Measurements from ENCODE around the gene WDR82. TPM values are rescaled to one million over a fixed set of nuclear protein-coding genes. Genes with fewer than 3 reads are reported as not detected.
A peak's percentile ranks its signal among the peaks of the same experiment; 100 is the strongest.

The WDR82 gene
- total RNA-seq, 1 donor: 58.3 TPM

DNA sequence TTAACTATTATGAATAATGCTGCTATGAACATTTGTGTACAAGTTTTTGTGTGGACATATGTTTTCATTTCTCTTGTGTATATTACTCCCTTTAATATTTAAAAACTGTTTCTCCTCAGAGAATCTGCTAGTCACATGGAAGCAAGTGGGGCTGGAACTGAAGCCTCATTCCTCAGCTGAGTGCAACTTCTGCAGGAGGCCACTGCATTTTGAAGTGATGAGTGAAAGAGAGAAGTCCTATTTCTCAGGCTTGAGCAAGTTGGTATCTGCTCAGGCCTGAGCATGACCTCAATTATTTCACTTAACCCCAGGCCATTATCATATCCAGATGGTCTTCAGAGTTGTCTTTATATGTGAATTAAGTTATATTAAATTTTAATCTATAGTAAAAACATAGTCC is 64.5 kb downstream of the WDR82 start:
- Histone ChIP-seq H3K79me2 (ENCODE audit: insufficient read depth, low read length) (no peaks in the 10 kb centered on the region), H3K4me3 (ENCODE audit: insufficient read depth, low read length) (no peak overlapping the region), H3K9me3 (ENCODE audit: low read depth, low read length) (no peaks in the 10 kb centered on the region), H3K4me2 (ENCODE audit: insufficient read depth, low read length) (no peak overlapping the region), H3K36me3 (ENCODE audit: insufficient read depth, low read length) (peaks cover 64% of the 10 kb centered on the region), H3K27ac (ENCODE audit: low read depth, low read length) (no peak overlapping the region), H3K27me3 (ENCODE audit: insufficient read depth, low read length) (no peaks in the 10 kb centered on the region), H3K4me1 (ENCODE audit: insufficient read depth, low read length) (peaks cover 9% of the 10 kb centered on the region), H2AFZ (ENCODE audit: low read length) (no peak overlapping the region), H4K20me1 (ENCODE audit: insufficient read depth, low read length) (peaks cover 3% of the 10 kb centered on the region)
- TF ChIP-seq, protein P1, sequence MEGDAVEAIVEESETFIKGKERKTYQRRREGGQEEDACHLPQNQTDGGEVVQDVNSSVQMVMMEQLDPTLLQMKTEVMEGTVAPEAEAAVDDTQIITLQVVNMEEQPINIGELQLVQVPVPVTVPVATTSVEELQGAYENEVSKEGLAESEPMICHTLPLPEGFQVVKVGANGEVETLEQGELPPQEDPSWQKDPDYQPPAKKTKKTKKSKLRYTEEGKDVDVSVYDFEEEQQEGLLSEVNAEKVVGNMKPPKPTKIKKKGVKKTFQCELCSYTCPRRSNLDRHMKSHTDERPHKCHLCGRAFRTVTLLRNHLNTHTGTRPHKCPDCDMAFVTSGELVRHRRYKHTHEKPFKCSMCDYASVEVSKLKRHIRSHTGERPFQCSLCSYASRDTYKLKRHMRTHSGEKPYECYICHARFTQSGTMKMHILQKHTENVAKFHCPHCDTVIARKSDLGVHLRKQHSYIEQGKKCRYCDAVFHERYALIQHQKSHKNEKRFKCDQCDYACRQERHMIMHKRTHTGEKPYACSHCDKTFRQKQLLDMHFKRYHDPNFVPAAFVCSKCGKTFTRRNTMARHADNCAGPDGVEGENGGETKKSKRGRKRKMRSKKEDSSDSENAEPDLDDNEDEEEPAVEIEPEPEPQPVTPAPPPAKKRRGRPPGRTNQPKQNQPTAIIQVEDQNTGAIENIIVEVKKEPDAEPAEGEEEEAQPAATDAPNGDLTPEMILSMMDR (IDR thresholded peaks at IDR 0.05; ENCODE audit: extremely low read depth, low read depth, low read length): no peak
- DNase-seq (ENCODE audit: insufficient read length, low spot score, missing footprints): no peak

DNA sequence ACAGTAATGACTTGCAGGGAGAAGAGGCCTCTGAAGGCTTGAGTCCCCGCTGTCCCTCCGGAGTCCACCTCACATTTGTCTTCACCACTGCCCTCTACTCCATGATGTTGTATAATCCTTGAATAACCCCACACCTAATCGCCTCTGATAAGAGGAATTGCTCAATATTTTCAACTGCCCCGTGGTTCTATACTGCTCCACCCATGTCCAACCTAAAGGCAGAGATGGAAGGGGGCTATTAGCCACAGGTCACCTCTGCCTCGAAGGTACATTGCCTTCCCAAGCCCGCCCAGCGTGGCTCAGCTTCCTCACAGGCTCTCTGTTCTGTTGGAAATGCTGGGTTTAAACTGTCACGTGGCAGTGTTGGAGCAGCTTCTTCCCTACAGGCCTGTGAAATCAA is 65.4 kb downstream of the WDR82 start:
- TF ChIP-seq, protein P1 (IDR thresholded peaks at IDR 0.05; ENCODE audit: extremely low read depth, low read depth, low read length): no peak
- Histone ChIP-seq H3K4me1 (ENCODE audit: insufficient read depth, low read length) (peaks cover 9% of the 10 kb centered on the region), H2AFZ (ENCODE audit: low read length) (no peak overlapping the region), H3K4me2 (ENCODE audit: insufficient read depth, low read length) (no peak overlapping the region), H4K20me1 (ENCODE audit: insufficient read depth, low read length) (peaks cover 3% of the 10 kb centered on the region), H3K4me3 (ENCODE audit: insufficient read depth, low read length) (no peak overlapping the region), H3K27ac (ENCODE audit: low read depth, low read length) (no peak overlapping the region), H3K36me3 (ENCODE audit: insufficient read depth, low read length) (peaks cover 73% of the 10 kb centered on the region), H3K79me2 (ENCODE audit: insufficient read depth, low read length) (no peaks in the 10 kb centered on the region), H3K27me3 (ENCODE audit: insufficient read depth, low read length) (no peaks in the 10 kb centered on the region), H3K9me3 (ENCODE audit: low read depth, low read length) (no peaks in the 10 kb centered on the region)
- DNase-seq (ENCODE audit: insufficient read length, low spot score, missing footprints): peak; percentile 27

DNA sequence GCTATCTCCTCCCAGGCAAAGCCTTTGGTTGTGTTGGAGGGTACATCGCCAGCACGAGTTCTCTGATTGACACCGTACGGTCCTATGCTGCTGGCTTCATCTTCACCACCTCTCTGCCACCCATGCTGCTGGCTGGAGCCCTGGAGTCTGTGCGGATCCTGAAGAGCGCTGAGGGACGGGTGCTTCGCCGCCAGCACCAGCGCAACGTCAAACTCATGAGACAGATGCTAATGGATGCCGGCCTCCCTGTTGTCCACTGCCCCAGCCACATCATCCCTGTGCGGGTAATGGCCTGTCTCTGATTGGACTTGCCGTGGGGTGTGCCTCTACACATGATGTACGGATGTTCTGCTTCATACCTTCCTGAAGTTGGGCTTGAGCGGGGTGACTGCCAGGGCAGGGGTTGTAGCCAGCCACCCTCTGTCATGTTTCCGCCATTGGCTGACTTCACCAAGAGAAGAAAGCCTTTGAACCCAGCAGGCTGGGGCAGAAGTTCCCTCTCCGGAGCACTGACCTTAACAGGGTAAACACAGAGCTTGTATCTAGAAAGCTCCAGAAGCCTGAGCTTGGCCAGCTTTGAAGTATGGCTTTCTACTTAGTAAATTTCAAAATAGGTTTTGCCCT is 67.1 kb downstream of the WDR82 start:
- Histone ChIP-seq H3K4me1 (ENCODE audit: insufficient read depth, low read length) (no peaks in the 10 kb centered on the region), H3K36me3 (ENCODE audit: insufficient read depth, low read length) (peaks cover 85% of the 10 kb centered on the region), H3K4me3 (ENCODE audit: insufficient read depth, low read length) (no peak overlapping the region), H4K20me1 (ENCODE audit: insufficient read depth, low read length) (peaks cover 6% of the 10 kb centered on the region), H3K27ac (ENCODE audit: low read depth, low read length) (no peak overlapping the region), H3K79me2 (ENCODE audit: insufficient read depth, low read length) (no peaks in the 10 kb centered on the region), H3K4me2 (ENCODE audit: insufficient read depth, low read length) (no peak overlapping the region), H3K9me3 (ENCODE audit: low read depth, low read length) (no peaks in the 10 kb centered on the region), H2AFZ (ENCODE audit: low read length) (no peak overlapping the region), H3K27me3 (ENCODE audit: insufficient read depth, low read length) (no peaks in the 10 kb centered on the region)
- peak; percentile 57 for DNase-seq (ENCODE audit: insufficient read length, low spot score, missing footprints)
- TF ChIP-seq, protein P1 (IDR thresholded peaks at IDR 0.05; ENCODE audit: extremely low read depth, low read depth, low read length): no peak

DNA sequence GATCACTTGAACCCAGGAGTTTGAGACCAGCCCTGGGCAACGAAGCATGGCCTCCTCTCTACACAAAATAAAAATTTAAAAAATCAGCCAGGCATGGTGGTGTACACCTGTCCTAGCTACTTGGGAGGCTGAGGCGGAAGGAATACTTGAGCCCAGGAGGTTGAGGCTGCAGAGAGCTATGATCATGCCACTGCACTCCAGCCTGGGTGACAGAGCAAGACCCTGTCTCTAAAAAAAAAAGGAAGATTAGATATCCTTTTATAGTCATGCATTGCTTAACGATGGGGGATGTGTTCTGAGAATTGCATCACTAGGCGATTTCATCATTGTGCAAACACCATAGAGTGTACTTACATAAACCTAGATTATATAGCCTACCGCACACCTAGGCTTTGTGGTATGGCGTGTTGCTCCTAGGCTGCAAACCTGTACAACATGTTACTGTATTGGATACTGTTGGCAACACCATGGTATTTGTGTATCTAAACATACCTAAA is 67.9 kb downstream of the WDR82 start:
- peaks cover 93% of the 10 kb centered on the region for H3K36me3 ChIP-seq (ENCODE audit: insufficient read depth, low read length)
- no peaks in the 10 kb centered on the region for H3K9me3 ChIP-seq (ENCODE audit: low read depth, low read length)
- peaks cover 6% of the 10 kb centered on the region for H4K20me1 ChIP-seq (ENCODE audit: insufficient read depth, low read length)
- H3K79me2 ChIP-seq (ENCODE audit: insufficient read depth, low read length): no peaks in the 10 kb centered on the region
- no peaks in the 10 kb centered on the region for H3K27me3 ChIP-seq (ENCODE audit: insufficient read depth, low read length)
- no peak overlapping the region for H3K4me3 ChIP-seq (ENCODE audit: insufficient read depth, low read length)
- H3K27ac ChIP-seq (ENCODE audit: low read depth, low read length): no peak overlapping the region
- peaks cover under 1% of the 10 kb centered on the region for H3K4me1 ChIP-seq (ENCODE audit: insufficient read depth, low read length)
- no peak for DNase-seq (ENCODE audit: insufficient read length, low spot score, missing footprints)
- H2AFZ ChIP-seq (ENCODE audit: low read length): no peak overlapping the region
- TF ChIP-seq, protein P1 (IDR thresholded peaks at IDR 0.05; ENCODE audit: extremely low read depth, low read depth, low read length): no peak
- H3K4me2 ChIP-seq (ENCODE audit: insufficient read depth, low read length): no peak overlapping the region
